GM21423 (cell line): Measurements from ENCODE around the gene CAPN15.

ENCODE experiments used
- ATAC-seq: cut with Tn5 transposase; IDR thresholded peaks from one replicate; pipeline ENCODE4 v1.9.1; 2021; ENCODE audit warnings: mild to moderate bottlenecking, moderate library complexity; ENCODE audit not compliant: unreplicated experiment

Gene CAPN15

GRCh38 chr16:574021-574760 lies 46.7 kb downstream of the CAPN15 start:
- no peak for ATAC-seq

DNA sequence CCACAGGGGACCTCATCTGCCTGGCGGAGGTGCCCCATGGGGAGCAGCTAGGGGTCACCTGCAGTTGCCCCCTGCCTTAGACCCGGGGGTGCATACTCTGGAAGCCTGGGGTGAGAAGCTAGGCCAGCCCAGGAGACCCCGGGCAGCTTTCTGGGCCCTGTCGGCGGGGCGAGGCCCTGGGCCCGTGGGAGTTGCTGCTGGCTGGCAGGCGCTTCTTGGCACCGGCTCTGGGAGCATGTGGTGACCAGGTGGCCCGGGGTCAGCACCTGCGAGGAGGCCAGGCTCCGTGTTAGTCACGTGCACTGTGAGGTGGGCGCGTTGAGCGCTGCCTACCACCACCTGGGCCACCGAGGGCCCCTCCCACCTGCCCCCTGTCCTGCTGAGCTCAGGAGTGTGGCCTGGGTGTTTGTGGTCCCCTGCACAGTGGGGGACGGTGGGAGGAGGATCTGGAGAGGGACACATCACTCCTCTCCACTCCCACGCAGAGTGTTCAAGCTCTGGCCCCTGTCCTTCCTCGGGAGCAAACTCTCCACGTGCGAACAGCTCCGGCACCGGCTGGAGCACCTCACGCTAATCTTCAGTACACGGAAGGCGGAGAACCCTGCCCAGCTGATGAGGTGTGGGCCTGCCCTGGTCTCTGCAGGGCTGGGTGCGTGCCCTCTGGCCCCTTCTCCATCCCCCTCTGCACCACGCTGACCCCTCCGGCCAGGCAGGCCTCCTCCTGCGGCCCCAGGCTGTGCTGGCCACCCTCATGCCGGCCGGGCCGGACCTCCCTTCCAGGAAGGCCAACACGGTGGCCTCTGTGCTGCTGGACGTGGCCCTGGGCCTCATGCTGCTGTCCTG lies 48.1 kb downstream of the CAPN15 start:
- no peak for ATAC-seq

DNA sequence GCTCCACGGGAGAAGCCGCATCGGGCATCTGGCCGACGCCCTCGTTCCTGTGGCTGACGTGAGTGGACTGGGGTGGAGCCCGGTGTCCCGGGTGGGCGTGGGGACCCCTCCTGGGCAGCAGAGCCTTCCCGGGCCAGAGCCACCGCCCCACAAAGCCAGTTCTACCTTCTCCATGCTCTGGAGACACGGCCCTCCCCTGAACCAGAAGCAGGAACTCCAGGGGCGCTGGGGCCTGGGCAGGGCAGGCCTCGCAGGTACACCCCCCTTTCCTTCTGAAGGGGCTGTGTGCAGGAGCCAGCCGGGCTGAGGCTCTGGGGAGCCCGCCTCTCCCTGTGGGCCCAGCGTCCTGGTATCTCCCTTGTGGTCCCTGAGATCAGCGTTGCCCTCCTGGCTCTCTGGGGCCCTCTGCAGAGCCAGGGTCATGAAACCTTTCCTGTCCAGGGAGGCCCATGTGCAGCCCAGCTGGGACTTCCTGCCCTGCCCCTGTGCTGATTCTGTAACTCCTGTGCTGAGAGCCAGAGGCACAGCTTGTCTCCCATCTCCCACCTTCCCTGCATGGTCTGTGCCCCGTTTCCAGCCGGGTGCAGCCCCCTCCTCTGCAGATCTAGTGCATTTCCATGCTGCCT lies 48.8 kb downstream of the CAPN15 start:
- ATAC-seq, result no peak

- ATAC-seq, result no peak
These were observed 49.3 kb downstream of the CAPN15 start for GRCh38 chr16:576823-577201.

- ATAC-seq, result no peak
These were observed 50.3 kb downstream of the CAPN15 start for GRCh38 chr16:577796-578195.

DNA sequence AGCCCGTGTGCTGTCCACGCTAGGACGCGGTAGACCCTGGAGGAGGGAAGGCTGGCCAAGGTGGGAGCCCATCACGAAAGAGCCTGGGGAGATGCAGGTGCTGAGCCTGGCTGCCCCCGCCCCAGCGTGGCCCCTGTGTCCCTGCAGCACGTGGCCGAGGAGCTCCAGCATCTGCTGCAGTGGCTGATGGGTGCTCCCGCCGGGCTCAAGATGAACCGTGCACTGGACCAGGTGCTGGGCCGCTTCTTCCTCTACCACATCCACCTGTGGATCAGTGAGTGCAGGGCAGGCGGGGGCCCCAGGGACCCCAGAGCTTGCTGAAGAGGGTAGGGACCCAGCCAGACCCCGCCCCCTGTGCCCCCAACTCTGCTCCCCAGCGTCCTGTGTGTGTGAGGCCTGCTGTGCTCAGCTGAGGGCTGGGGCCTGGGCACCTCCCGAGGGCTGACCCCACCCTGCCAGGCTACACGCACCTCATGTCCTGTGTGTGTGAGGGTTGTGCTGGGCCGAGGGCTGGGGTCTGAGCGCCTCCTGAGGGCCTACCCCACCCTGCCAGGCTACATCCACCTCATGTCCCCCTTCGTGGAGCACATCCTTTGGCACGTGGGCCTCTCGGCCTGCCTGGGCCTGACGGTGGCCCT lies 50.8 kb downstream of the CAPN15 start:
- no peak for ATAC-seq

DNA sequence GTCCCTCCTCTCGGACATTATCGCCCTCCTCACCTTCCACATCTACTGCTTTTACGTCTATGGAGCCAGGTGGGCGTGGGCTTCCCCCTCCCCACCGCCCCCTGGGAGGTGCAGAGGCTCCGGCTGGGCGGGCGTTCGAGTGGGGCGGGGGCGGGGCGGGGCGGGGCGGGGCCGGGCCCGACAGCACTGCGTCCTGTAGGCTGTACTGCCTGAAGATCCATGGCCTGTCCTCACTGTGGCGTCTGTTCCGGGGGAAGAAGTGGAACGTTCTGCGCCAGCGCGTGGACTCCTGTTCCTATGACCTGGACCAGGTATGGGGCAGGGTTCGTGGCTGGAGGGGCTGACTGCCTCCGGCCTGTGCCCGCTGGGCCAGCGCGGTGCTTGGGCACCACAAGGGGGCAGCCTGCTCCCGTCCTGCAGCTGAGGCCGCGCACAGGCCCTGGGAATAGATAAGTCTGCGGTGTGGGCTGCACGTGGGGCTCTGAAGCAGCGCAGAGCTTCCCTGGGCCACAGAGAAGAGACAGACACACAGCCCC lies 51.4 kb downstream of the CAPN15 start:
- peak; percentile 47 for ATAC-seq

DNA sequence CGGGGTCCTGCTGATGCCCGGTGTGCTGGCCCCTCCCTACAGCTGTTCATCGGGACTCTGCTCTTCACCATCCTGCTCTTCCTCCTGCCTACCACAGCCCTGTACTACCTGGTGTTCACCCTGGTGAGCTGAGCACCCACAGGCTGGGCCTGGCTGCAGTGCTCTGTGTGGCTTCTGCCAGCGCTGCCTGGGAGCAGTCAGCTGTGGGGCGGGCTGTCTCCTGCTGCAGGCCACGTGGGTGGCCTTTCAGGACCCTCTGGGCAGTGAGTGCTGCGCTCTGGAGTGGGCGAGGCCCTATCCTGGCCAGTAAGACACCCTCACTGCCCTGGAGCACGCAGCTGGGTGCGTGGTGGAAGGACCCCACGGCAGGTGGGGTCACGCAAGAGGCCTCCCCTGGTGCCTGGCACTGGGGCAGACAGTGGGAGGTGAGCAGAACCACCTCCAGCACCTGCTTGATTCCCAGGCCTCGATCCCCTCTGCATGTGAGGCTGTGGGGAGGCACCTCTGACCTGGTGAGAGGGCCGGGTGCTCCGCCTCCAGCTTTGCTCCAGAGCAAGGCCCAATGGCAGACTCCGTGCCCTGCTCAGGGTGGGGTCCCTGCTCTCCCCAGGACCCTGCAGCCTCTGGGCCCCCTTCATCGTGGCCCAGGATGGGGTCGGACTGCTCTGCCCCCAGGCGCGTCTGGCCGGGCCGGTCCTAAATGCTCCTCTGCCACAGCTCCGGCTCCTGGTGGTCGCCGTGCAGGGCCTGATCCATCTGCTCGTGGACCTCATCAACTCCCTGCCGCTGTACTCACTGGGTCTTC lies 52.8 kb downstream of the CAPN15 start:
- no peak for ATAC-seq

DNA sequence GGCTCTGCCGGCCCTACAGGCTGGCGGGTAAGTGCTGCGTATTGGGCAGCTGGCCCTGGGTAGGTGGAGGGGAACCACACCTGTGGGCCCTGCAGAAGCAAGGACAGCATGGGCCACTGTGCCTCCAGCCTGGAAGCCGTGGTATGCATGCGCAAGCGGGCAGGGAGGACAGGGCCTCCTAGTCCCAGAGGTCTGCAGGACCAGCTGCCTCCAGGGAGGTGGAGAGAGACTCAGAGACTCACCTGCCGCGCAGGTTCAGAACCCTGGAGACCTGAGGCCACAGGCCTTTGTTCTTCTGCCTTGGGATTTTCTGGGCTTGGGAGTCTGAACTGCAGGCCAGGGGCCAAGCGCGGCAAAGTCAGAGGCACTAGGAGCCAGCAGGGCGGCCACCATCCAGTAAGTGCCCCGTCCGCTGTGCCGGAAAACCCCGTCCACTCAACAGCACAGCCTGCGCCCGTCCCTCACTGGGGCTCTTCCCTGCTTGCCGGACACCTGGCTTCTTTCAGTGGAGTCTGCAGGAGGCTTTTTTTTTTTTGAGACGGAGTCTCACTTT lies 53.5 kb downstream of the CAPN15 start:
- no peak for ATAC-seq

GRCh38 chr16:582218-582613 lies 54.7 kb downstream of the CAPN15 start:
- ATAC-seq, result no peak

- no peak for ATAC-seq
These were observed 55.3 kb downstream of the CAPN15 start for GRCh38 chr16:582614-583331.

DNA sequence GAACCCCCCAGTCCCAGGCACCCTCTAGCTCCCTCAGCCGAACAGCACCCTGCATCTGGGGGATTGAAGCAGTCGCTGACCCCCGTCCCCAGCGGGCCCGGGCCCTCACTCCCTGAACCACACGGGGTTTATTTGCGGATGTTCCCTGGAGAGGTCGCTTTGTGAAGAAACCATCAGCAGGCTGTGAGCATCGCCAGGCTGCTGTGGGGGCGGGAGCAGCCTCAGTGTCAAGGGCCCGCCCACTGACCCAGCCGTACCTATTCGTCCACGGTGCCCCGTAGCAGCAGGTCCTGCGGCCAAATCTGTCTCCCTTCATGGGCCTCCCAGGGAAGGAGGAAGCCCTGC lies 55.9 kb downstream of the CAPN15 start:
- ATAC-seq, result no peak

DNA sequence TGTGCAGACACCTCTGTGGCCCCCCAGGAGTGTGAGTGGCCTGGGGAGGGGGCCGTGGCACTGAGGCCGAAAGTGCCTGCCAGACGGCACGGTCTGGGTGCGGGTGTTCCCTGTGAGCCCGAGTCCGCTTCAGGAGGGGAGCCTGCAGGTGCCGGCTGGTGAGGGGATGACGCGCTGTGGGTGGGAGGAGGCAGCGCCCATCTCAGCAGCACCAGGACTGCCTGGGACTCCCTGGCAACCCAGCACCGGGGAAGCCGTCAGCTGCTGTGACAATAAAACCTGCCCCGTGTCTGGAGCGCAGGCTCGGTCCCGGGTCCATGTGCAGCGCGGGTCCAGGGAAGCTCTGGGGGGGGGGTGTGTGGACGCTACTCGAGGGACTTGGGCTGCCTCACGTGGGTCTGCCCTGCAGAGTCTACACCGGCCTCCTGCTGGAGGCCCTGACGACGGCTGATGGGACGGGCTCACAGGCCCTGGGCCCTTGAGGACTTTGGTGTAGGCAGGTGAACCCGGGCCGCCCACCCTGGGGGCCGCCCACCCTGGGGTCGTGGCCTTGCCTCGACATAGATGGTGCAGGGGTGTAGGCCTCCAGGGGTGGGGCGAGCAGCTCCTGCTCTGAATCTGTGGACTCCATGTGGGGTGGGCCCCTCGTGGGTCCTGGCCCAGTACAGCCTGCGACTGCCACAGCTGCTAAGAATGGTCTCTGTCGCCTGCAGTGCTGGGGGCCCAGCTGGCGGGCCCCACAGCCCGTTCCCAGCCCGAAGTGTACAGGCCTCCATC lies 56.5 kb downstream of the CAPN15 start:
- ATAC-seq, result no peak

DNA sequence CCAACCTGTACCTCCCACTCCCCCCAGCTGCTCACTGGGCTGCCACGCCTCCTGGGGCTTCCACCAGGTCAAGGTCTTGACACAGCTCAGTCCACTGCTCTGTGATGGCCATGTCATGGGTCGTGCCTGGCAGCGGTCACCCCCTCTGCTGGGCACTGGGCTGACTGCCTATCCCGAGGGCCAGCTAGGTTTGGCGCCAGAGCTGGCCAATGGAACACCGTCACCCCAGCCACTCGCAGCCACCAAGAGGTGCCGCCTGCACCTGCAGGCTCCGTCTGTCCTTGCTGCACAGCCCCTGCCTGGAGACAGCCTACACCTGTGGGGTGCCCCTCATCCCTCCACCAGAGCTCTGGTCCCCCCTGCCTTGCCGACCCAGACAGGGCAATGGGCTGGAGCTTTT lies 57.8 kb downstream of the CAPN15 start:
- ATAC-seq, result no peak

GRCh38 chr16:586047-586644 lies 58.6 kb downstream of the CAPN15 start:
- ATAC-seq, result no peak

- no peak for ATAC-seq
These were observed 59.4 kb downstream of the CAPN15 start for GRCh38 chr16:586645-587590.

DNA sequence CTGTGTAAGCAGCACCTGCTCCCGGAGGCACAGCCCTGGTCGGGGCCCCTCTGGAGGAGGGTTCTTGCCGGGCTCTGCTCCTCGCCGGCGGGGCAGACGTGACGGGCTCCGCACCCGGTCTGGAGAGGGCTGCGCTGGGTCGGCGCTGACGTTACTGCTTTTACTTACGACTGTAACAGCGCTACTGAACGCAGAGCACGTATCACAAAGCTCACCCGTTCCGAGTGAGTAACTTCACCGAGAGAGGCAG lies 61.1 kb downstream of the CAPN15 start:
- peak; percentile 4 for ATAC-seq
